ENCODE data around the gene SGTA. TPM values are rescaled to one million over a fixed set of nuclear protein-coding genes. Genes with fewer than 3 reads are reported as not detected.
A peak's percentile ranks its signal among the peaks of the same experiment; 100 is the strongest.

SGTA gene
- total and polyA plus RNA-seq, 2 of the 4 experiments (the other 2 are of a cell fraction), result 17.4 to 72.9 TPM

DNA sequence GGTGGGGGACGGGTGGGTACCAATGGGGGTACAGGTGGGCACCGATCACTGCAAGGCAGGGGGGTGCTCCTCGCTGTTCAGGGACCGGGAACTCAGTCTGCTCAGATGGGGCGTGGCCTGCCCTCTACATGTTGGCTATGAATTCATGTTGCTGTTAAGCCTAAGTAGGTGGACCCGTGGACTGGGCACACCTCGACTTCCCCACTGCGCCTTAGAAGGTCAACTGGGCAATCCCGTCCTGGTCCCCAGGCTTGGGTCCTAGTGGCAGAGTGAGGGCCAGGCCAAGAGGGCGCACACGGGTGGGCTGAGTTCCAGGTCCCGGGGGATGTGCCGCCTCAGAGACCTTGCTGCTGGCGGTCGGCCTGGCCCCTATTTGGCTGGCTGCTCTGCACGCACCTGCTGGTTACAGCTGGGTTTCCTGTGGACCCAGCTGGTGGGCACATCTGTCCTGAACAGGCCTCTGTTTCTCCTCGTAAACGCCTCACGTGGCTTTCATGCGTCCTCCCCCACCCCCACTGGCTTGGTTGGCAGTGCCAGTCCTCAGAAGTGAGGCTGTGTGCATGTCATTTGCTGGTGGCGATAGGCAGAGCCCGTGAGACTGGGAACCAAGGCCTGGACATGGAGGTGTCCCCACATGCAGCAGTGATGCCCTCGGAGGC is 23.0 kb upstream of the SGTA start:
- Histone ChIP-seq H3K9me1 (ENCODE audit: insufficient read depth, low read length) (no peaks in the 10 kb centered on the region), H4K8ac (ENCODE audit: low read depth in 2 of 2, low read length in 2 of 2) (no peak overlapping the region), H2AFZ (replicated peaks; ENCODE audit: low read length, poor library complexity) (no peak overlapping the region), H3K9me3 (ENCODE audit: control insufficient read depth, insufficient read depth, low read length) (no peaks in the 10 kb centered on the region), H3K23ac (ENCODE audit: low read depth, low read length) (no peak overlapping the region), H2BK15ac (ENCODE audit: low read depth, low read length) (no peak overlapping the region), H2AK5ac (ENCODE audit: low read depth, low read length) (no peak overlapping the region), H3K4me1 (ENCODE audit: control insufficient read depth, insufficient read depth, low read length) (no peaks in the 10 kb centered on the region), H2AK9ac (replicated peaks; ENCODE audit: low read depth, low read length, poor library complexity) (peak overlapping the region; percentile 24), H3K4me2 (ENCODE audit: low read depth, low read length) (no peak overlapping the region), H3K79me1 (ENCODE audit: low read depth in 1 of 2, low read length in 2 of 2) (peaks cover 0 to 12% of the 10 kb centered on the region in 2 experiments; a peak in 2 of 4 replicates), H2BK120ac (ENCODE audit: low read depth, low read length) (no peak overlapping the region), H3K18ac (ENCODE audit: low read depth, low read length) (no peak overlapping the region), H3K27me3 (ENCODE audit: control insufficient read depth, insufficient read depth, low read length) (no peaks in the 10 kb centered on the region), H3K4ac (ENCODE audit: low read depth, low read length) (no peak overlapping the region), H4K91ac (ENCODE audit: insufficient read depth, low read depth, low read length) (no peak overlapping the region), H3K56ac (ENCODE audit: extremely low read depth, insufficient read depth, low read length) (no peak overlapping the region), H4K20me1 (ENCODE audit: insufficient read depth, low read length) (peaks cover 6% of the 10 kb centered on the region; the same call in 1 of the 2 replicates), H4K5ac (ENCODE audit: low read depth, low read length) (no peak overlapping the region), H3K14ac (replicated peaks; ENCODE audit: low read depth, low read length) (no peak overlapping the region), H2BK5ac (ENCODE audit: low read depth, low read length, poor library complexity, severe bottlenecking) (no peak overlapping the region), H3K9ac (ENCODE audit: low read depth, low read length) (no peak overlapping the region), H3K27ac (ENCODE audit: insufficient read depth, low read length) (no peak overlapping the region), H3K36me3 (ENCODE audit: control insufficient read depth, insufficient read depth, low read length) (peaks cover 51% of the 10 kb centered on the region), H3K4me3 (ENCODE audit: insufficient read depth, low read depth, low read length) (no peak overlapping the region), H2BK20ac (ENCODE audit: low read depth, low read length) (no peak overlapping the region)
- in situ Hi-C loops (cut with MboI; ENCODE audit: low sequenced_read_pairs), result no loop called here
- dilution Hi-C loops (cut with HindIII; ENCODE audit: low sequenced_read_pairs, unreplicated experiment), result no loop called here
- DNase-seq (no peak), ATAC-seq (ENCODE audit: low read depth) (no peak)
- no TSS peak for BruUV-seq (replicated peaks)
- ChIA-PET CTCF (no interaction called here), POLR2A (ENCODE audit: unreplicated experiment) (no interaction called here)
- 95% methylated on average over 18 of the region's 23 CpGs; no CpG with 5 or more reads in 1 of the 2 experiments for WGBS, 2 experiments (ENCODE audit: extremely low coverage in 2 of 2, insufficient read length in 1 of 2)
- no peak for TF ChIP-seq CHD1 (IDR thresholded peaks at IDR 0.05; ENCODE audit: low read depth, low read length)
- TF ChIP-seq FOS (IDR thresholded peaks at IDR 0.05; ENCODE audit: low read depth, low read length), result no peak
- TF ChIP-seq, protein P1, sequence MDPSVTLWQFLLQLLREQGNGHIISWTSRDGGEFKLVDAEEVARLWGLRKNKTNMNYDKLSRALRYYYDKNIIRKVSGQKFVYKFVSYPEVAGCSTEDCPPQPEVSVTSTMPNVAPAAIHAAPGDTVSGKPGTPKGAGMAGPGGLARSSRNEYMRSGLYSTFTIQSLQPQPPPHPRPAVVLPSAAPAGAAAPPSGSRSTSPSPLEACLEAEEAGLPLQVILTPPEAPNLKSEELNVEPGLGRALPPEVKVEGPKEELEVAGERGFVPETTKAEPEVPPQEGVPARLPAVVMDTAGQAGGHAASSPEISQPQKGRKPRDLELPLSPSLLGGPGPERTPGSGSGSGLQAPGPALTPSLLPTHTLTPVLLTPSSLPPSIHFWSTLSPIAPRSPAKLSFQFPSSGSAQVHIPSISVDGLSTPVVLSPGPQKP (IDR thresholded peaks at IDR 0.05; ENCODE audit: borderline replicate concordance, low read depth, low read length), result no peak
- no peak for TF ChIP-seq CEBPB (IDR thresholded peaks at IDR 0.05; ENCODE audit: low read depth, low read length)
- TF ChIP-seq, protein P2, sequence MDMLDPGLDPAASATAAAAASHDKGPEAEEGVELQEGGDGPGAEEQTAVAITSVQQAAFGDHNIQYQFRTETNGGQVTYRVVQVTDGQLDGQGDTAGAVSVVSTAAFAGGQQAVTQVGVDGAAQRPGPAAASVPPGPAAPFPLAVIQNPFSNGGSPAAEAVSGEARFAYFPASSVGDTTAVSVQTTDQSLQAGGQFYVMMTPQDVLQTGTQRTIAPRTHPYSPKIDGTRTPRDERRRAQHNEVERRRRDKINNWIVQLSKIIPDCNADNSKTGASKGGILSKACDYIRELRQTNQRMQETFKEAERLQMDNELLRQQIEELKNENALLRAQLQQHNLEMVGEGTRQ (IDR thresholded peaks at IDR 0.05; ENCODE audit: low read depth, low read length), result no peak
- TF ChIP-seq, protein P3, sequence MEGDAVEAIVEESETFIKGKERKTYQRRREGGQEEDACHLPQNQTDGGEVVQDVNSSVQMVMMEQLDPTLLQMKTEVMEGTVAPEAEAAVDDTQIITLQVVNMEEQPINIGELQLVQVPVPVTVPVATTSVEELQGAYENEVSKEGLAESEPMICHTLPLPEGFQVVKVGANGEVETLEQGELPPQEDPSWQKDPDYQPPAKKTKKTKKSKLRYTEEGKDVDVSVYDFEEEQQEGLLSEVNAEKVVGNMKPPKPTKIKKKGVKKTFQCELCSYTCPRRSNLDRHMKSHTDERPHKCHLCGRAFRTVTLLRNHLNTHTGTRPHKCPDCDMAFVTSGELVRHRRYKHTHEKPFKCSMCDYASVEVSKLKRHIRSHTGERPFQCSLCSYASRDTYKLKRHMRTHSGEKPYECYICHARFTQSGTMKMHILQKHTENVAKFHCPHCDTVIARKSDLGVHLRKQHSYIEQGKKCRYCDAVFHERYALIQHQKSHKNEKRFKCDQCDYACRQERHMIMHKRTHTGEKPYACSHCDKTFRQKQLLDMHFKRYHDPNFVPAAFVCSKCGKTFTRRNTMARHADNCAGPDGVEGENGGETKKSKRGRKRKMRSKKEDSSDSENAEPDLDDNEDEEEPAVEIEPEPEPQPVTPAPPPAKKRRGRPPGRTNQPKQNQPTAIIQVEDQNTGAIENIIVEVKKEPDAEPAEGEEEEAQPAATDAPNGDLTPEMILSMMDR (conservative IDR thresholded peaks at IDR 0.05; ENCODE audit: low read depth, low read length), result no peak
- TF ChIP-seq RCOR1 (IDR thresholded peaks at IDR 0.05; ENCODE audit: insufficient replicate concordance, low read length), result no peak
- no peak for TF ChIP-seq RFX5 (IDR thresholded peaks at IDR 0.05; ENCODE audit: low read depth, low read length)
- TF ChIP-seq POLR2A (IDR thresholded peaks at IDR 0.05; ENCODE audit: low read depth, low read length), result no peak
- no peak for TF ChIP-seq MXI1 (IDR thresholded peaks at IDR 0.05; ENCODE audit: borderline replicate concordance, low read depth, low read length)
- intact Hi-C loops (cut with micrococcal nuclease), result no loop called here

Data from IMR-90 (cell line).